ENCODE data around the gene WDFY4. TPM values are rescaled to one million over a fixed set of nuclear protein-coding genes. Genes with fewer than 3 reads are reported as not detected.

Gene WDFY4
- polyA plus RNA-seq, 4 donors = under 0.01 to 3.2 (median 0.88) TPM

DNA sequence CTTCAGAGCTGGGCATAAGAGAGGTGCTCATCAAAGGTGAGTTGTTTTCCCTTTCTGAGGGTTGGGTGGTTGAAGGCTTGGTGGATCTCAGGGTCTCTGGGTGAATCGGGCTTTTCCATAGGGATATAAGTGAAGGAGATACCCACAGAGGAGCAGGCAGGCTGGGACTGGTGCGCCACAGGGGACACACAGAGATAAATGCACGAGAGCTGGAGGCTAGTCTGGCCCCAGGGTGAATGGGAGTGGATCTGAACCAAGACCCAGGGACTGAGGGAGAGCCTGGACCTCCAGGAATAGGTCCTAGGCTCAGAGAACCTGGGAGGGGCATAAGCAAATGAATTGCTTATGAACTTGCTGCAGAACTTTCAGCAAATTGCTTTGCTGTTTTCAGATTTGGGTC, 193.4 kb downstream of the WDFY4 start:
- 59 to 85% (median 65%) methylated on average over 3 of the region's 3 CpGs for WGBS, 3 donors
- no peak overlapping the region for H3K4me3 ChIP-seq (ENCODE audit: low read depth in 1 of 3, low read length in 3 of 3)
- FAIRE-seq (no peak), DNase-seq (no peak)
- H3K27ac ChIP-seq (ENCODE audit: low read depth in 1 of 3, low read length in 2 of 3) = no peak overlapping the region
- H3K4me1 ChIP-seq (ENCODE audit: control insufficient read depth in 3 of 3, insufficient read depth in 2 of 3, low read depth in 1 of 3, low read length in 2 of 3) = no peaks in the 10 kb centered on the region
- H3K36me3 ChIP-seq (ENCODE audit: control insufficient read depth in 3 of 3, insufficient read depth in 2 of 3, low read depth in 1 of 3, low read length in 3 of 3) = no peaks in the 10 kb centered on the region
- H3K27me3 ChIP-seq (ENCODE audit: control insufficient read depth in 3 of 3, insufficient read depth in 3 of 3, low read length in 3 of 3) = no peaks in the 10 kb centered on the region
- H3K9me3 ChIP-seq (ENCODE audit: control insufficient read depth in 2 of 2, insufficient read depth in 1 of 2, low read depth in 1 of 2, low read length in 1 of 2) = peaks cover 0 to 2% of the 10 kb centered on the region in 2 donors

DNA sequence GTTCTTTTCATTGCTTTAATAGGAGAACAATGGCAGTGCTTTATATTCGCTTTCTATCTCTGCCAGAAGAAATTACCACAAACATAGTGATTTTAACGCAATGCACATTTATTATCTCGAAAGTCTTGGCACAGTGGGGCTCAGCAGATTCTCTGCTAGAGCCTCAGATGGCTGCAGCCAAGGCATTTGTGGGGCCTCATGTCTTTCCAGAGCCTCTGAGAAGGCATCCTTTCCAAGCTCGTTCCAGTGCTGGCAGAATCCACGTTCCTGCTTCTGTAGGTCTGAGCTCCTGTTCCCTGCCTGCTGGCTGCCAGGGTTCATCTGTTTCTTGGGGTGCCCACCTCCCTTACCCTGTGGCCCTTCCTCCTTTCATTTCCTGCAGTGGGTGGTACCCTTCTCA, 194.8 kb downstream of the WDFY4 start:
- Histone ChIP-seq H3K27ac (ENCODE audit: low read depth in 1 of 3, low read length in 2 of 3) (no peak overlapping the region), H3K36me3 (ENCODE audit: control insufficient read depth in 3 of 3, insufficient read depth in 2 of 3, low read depth in 1 of 3, low read length in 3 of 3) (no peaks in the 10 kb centered on the region), H3K27me3 (ENCODE audit: control insufficient read depth in 3 of 3, insufficient read depth in 3 of 3, low read length in 3 of 3) (no peaks in the 10 kb centered on the region), H3K4me1 (ENCODE audit: control insufficient read depth in 3 of 3, insufficient read depth in 2 of 3, low read depth in 1 of 3, low read length in 2 of 3) (no peaks in the 10 kb centered on the region), H3K4me3 (ENCODE audit: low read depth in 1 of 3, low read length in 3 of 3) (no peak overlapping the region), H3K9me3 (ENCODE audit: control insufficient read depth in 2 of 2, insufficient read depth in 1 of 2, low read depth in 1 of 2, low read length in 1 of 2) (peaks cover 0 to 2% of the 10 kb centered on the region in 2 donors)
- DNase-seq (no peak), FAIRE-seq (no peak)
- 68 to 79% (median 69%) methylated on average over 5 of the region's 5 CpGs for WGBS, 3 donors

DNA sequence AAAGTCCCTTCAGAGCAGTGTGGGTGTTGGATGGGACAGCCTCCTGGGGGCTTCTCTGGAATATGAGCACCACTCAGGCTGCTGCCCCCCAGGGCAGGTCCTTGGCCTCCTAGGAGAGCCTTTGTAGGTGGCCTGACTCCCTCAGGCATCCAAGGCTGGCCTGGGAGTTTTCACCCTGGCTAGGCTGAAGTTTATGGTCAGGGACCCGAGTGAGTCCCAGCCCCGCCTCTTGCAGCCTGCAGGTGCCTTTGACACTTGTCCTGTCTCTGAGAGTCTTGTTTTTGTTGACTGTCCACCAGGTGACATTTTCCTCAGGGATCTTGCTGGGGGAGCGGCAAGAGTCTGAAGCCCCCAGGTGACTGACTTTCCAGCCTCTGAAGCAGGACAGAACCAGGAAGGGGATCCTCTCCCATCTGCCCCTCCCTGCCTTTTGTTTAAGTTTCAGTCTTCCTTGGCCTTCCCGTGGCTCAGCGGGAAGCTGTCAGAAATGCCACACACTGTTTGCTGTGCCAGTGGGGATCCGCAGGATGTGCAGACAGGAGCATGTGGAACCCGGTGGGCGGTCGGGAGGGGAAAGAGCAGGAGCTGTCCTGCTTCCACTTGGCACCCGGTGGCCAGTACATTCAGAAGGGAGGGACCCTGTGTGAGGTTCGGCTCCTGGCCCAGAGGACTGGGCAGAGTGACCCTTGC, 195.5 kb downstream of the WDFY4 start:
- Histone ChIP-seq H3K4me1 (ENCODE audit: control insufficient read depth in 3 of 3, insufficient read depth in 2 of 3, low read depth in 1 of 3, low read length in 2 of 3) (no peaks in the 10 kb centered on the region), H3K36me3 (ENCODE audit: control insufficient read depth in 3 of 3, insufficient read depth in 2 of 3, low read depth in 1 of 3, low read length in 3 of 3) (no peaks in the 10 kb centered on the region), H3K9me3 (ENCODE audit: control insufficient read depth in 2 of 2, insufficient read depth in 1 of 2, low read depth in 1 of 2, low read length in 1 of 2) (peaks cover 0 to 2% of the 10 kb centered on the region in 2 donors), H3K27ac (ENCODE audit: low read depth in 1 of 3, low read length in 2 of 3) (no peak overlapping the region), H3K27me3 (ENCODE audit: control insufficient read depth in 3 of 3, insufficient read depth in 3 of 3, low read length in 3 of 3) (no peaks in the 10 kb centered on the region), H3K4me3 (ENCODE audit: low read depth in 1 of 3, low read length in 3 of 3) (no peak overlapping the region)
- FAIRE-seq (no peak), DNase-seq (no peak)
- 46 to 65% (median 50%) methylated on average over 11 of the region's 11 CpGs for WGBS, 3 donors

DNA sequence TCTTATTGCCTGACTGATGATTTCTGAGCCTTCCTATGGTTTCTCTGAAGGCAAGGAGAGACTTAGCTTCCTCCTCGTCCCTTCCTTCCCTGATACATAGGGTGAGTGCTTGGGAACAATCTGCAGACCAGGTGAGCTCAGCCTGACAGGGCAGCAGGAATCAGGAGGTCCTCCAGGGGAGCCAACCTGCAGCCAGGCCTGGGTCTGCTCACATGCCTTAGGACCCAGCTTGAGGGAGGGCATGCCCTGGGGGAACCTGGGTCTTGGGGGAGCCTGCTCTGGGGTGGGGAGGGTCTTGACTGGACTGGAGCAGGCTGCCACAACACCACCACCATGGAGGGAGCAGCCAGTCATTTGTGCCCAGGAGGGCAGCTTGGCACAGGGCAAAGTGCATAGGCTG, 197.3 kb downstream of the WDFY4 start:
- no peak overlapping the region for H3K27ac ChIP-seq (ENCODE audit: low read depth in 1 of 3, low read length in 2 of 3)
- H3K27me3 ChIP-seq (ENCODE audit: control insufficient read depth in 3 of 3, insufficient read depth in 3 of 3, low read length in 3 of 3) = no peaks in the 10 kb centered on the region
- no peak overlapping the region for H3K4me3 ChIP-seq (ENCODE audit: low read depth in 1 of 3, low read length in 3 of 3)
- peaks cover 0 to 2% of the 10 kb centered on the region in 2 donors for H3K9me3 ChIP-seq (ENCODE audit: control insufficient read depth in 2 of 2, insufficient read depth in 1 of 2, low read depth in 1 of 2, low read length in 1 of 2)
- FAIRE-seq (no peak), DNase-seq (no peak)
- WGBS, 3 donors = 50 to 84% (median 83%) methylated on average over 1 of the region's 1 CpG
- H3K4me1 ChIP-seq (ENCODE audit: control insufficient read depth in 3 of 3, insufficient read depth in 2 of 3, low read depth in 1 of 3, low read length in 2 of 3) = no peaks in the 10 kb centered on the region
- H3K36me3 ChIP-seq (ENCODE audit: control insufficient read depth in 3 of 3, insufficient read depth in 2 of 3, low read depth in 1 of 3, low read length in 3 of 3) = no peaks in the 10 kb centered on the region

DNA sequence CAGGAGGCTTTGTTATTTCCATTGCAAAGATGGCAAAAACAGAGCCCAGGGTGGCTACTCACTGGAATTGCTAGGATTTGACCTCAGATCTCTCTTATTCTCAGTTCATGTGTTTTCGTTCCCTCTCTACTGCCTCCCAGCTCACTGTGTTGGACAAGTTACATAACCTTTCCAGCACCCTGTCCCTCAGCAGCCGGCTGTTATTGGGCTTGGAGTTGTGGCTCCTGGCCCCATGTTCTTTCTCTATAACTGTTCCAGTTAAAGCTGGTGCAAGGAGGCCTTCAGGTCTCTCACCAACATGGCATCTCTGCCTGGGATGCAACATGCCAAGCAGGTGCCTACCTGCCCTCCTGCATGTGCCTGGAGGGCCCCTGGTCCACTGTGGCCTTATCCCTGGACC, 198.2 kb downstream of the WDFY4 start:
- Histone ChIP-seq H3K4me3 (ENCODE audit: low read depth in 1 of 3, low read length in 3 of 3) (no peak overlapping the region), H3K4me1 (ENCODE audit: control insufficient read depth in 3 of 3, insufficient read depth in 2 of 3, low read depth in 1 of 3, low read length in 2 of 3) (no peaks in the 10 kb centered on the region), H3K36me3 (ENCODE audit: control insufficient read depth in 3 of 3, insufficient read depth in 2 of 3, low read depth in 1 of 3, low read length in 3 of 3) (no peaks in the 10 kb centered on the region), H3K9me3 (ENCODE audit: control insufficient read depth in 2 of 2, insufficient read depth in 1 of 2, low read depth in 1 of 2, low read length in 1 of 2) (peaks cover 0 to 2% of the 10 kb centered on the region in 2 donors), H3K27me3 (ENCODE audit: control insufficient read depth in 3 of 3, insufficient read depth in 3 of 3, low read length in 3 of 3) (no peaks in the 10 kb centered on the region), H3K27ac (ENCODE audit: low read depth in 1 of 3, low read length in 2 of 3) (no peak overlapping the region)
- FAIRE-seq (no peak), DNase-seq (no peak)
- 77 to 92% (median 90%) methylated on average over 2 of the region's 2 CpGs for WGBS, 3 donors

DNA sequence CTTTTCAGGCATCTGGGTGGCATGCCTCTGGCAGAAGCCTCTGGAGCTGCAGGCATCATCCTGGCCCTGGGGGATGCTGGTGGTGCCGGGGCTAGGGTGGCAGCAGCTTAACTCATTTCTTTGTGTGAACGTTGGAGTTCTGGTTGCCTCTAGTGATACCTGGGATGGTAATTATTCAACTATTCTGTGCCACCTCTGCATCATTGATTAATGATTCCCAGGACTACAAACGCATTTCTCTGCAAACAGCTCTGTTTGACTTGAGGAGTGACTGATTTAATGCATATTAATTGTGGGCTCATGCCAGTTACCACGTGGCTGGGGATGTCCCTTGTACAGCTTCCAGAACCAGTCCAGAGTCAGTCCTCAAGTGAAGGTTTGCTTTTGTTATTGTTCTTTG, 199.0 kb downstream of the WDFY4 start:
- Histone ChIP-seq H3K9me3 (ENCODE audit: control insufficient read depth in 2 of 2, insufficient read depth in 1 of 2, low read depth in 1 of 2, low read length in 1 of 2) (peaks cover 0 to 2% of the 10 kb centered on the region in 2 donors), H3K4me1 (ENCODE audit: control insufficient read depth in 3 of 3, insufficient read depth in 2 of 3, low read depth in 1 of 3, low read length in 2 of 3) (no peaks in the 10 kb centered on the region), H3K27ac (ENCODE audit: low read depth in 1 of 3, low read length in 2 of 3) (no peak overlapping the region), H3K36me3 (ENCODE audit: control insufficient read depth in 3 of 3, insufficient read depth in 2 of 3, low read depth in 1 of 3, low read length in 3 of 3) (no peaks in the 10 kb centered on the region), H3K4me3 (ENCODE audit: low read depth in 1 of 3, low read length in 3 of 3) (no peak overlapping the region), H3K27me3 (ENCODE audit: control insufficient read depth in 3 of 3, insufficient read depth in 3 of 3, low read length in 3 of 3) (no peaks in the 10 kb centered on the region)
- 37 to 58% (median 40%) methylated on average over 4 of the region's 4 CpGs for WGBS, 3 donors
- no peak for FAIRE-seq
- no peak for DNase-seq

DNA sequence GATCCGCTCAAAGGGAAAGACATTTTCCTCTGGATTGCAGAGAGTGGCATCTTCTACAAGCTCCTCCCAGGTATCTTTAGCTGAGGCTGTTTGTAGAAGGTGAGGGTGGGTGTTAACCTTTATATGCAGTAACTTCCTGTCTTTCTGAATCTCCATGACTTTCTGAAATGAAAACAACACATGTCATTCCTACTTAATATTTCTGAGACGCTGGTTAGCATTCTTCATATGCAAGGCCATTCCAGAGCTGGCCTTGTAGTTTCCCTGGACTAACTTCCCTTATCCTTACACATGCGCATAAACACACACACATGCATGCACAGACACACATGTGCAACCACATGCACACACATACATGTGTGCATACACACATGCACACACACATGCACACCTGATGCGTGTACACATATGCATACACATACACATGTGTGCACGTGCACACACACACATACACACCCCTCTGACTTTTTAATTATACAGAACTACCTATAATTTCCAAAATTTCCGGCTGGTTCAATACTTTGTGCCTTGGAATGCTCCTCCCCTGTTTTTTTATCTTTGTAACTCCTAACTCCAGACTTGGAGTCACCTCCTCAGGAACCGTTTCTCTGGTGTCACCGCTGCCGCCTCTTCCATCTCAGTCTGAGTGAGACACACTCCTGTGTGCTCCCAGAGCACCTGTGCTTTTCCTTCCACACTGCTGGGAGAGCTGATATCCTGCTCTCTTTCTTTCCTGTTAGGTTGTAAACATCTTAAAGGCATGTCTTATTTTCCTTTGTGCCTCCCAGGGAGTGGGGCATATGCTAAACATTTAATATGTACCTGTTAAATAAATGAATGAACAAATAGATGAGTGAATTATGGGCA, 199.7 kb downstream of the WDFY4 start:
- DNase-seq (no peak), FAIRE-seq (no peak)
- no peak overlapping the region for H3K27ac ChIP-seq (ENCODE audit: low read depth in 1 of 3, low read length in 2 of 3)
- no peak overlapping the region for H3K4me3 ChIP-seq (ENCODE audit: low read depth in 1 of 3, low read length in 3 of 3)
- H3K27me3 ChIP-seq (ENCODE audit: control insufficient read depth in 3 of 3, insufficient read depth in 3 of 3, low read length in 3 of 3) = no peaks in the 10 kb centered on the region
- no peaks in the 10 kb centered on the region for H3K36me3 ChIP-seq (ENCODE audit: control insufficient read depth in 3 of 3, insufficient read depth in 2 of 3, low read depth in 1 of 3, low read length in 3 of 3)
- 77 to 85% (median 80%) methylated on average over 9 of the region's 9 CpGs for WGBS, 3 donors
- H3K4me1 ChIP-seq (ENCODE audit: control insufficient read depth in 3 of 3, insufficient read depth in 2 of 3, low read depth in 1 of 3, low read length in 2 of 3) = no peaks in the 10 kb centered on the region
- peaks cover 0 to 2% of the 10 kb centered on the region in 2 donors for H3K9me3 ChIP-seq (ENCODE audit: control insufficient read depth in 2 of 2, insufficient read depth in 1 of 2, low read depth in 1 of 2, low read length in 1 of 2)

DNA sequence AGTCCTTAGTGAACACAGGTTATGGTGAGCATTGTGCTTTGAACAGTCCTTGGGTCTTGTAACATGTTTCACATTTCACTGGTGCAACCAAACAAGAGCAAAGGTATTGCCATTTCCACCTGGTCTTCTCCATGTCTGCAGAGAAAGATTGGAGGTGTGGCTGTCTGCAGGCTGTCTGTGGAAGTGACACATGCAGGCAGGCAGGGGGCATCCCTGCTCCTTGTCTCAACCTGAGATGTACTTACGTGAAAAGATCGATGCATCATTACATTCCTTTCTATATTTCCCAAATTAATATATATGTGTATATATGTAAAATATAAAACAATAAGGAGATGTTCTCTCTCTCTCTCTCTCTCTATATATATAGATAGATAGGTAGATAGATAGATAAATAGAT, 200.7 kb downstream of the WDFY4 start:
- no peaks in the 10 kb centered on the region for H3K36me3 ChIP-seq (ENCODE audit: control insufficient read depth in 3 of 3, insufficient read depth in 2 of 3, low read depth in 1 of 3, low read length in 3 of 3)
- H3K27me3 ChIP-seq (ENCODE audit: control insufficient read depth in 3 of 3, insufficient read depth in 3 of 3, low read length in 3 of 3) = no peaks in the 10 kb centered on the region
- H3K27ac ChIP-seq (ENCODE audit: low read depth in 1 of 3, low read length in 2 of 3) = no peak overlapping the region
- H3K9me3 ChIP-seq (ENCODE audit: control insufficient read depth in 2 of 2, insufficient read depth in 1 of 2, low read depth in 1 of 2, low read length in 1 of 2) = peaks cover 0 to 2% of the 10 kb centered on the region in 2 donors
- no peaks in the 10 kb centered on the region for H3K4me1 ChIP-seq (ENCODE audit: control insufficient read depth in 3 of 3, insufficient read depth in 2 of 3, low read depth in 1 of 3, low read length in 2 of 3)
- WGBS, 3 donors = 17 to 47% (median 47%) methylated on average over 2 of the region's 2 CpGs
- FAIRE-seq (no peak), DNase-seq (peak in 1 of 2 donors; percentile 37)
- H3K4me3 ChIP-seq (ENCODE audit: low read depth in 1 of 3, low read length in 3 of 3) = no peak overlapping the region
